GM11168 (cell line): ENCODE measurements around the gene SPATA6L.

Experiments
- in situ Hi-C: fragments of 300-500 bp; cut with MboI; formaldehyde crosslinking; loops from one replicate; pipeline ENCODE4 v1.12.0; 2022; ENCODE audit warnings: low sequenced_read_pairs; ENCODE audit not compliant: unreplicated experiment

The SPATA6L gene

DNA sequence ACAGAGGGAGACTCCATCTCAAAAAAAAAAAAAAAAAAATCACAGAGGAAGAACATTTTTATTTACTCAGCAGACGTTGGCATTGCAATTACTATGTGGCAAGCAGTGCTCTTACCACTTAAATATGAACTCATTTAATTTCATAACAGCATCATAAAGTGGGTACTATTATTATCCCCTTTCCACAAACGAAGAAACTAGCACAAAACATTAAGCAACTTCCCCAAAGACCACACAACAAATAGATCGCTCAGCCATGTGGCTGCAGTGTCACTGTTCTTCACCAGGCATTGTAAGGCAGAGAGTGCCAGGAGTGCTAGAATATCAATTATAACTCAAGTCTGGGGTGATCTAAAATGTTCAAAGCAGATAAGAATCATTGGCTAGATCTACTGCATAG lies 74.0 kb downstream of the SPATA6L start:
- in situ Hi-C loops = no loop called here

- in situ Hi-C loops = no loop called here
These were observed 75.2 kb downstream of the SPATA6L start for GRCh38 chr9:4591123-4591500.

DNA sequence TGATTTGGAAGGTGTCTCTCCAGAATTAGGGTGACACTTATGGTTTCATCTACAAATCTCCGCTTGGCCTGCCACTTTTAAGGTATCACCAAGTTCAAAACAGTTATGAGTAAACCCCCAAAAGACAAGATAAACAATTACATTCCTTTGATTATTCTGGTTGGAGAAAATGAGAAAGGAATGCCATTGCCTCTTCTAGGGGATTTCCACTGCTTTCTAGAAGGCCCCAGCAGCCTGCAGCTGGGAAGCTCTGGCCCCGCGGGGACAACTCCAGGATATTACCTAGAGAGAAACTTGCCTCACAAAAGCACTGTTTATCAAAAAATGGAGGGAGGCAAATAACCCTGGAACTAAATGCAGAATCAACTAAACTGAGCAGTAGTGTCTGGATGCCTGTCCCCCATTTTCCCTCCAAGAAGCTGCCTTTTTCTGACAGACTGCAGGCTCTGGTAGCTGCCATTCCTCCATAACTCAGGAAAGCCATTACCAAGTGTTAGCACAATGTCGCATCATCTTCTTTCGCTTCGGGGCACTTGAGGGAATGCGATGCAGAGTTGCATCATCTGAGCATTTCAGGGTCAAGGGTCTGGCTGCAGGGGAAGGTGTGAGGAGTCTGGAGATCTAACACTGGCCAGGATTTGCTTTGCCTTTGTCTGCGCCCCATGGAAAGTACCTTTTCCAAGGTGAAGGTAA lies 75.7 kb downstream of the SPATA6L start:
- in situ Hi-C loops = no loop called here

GRCh38 chr9:4588721-4589120 lies 77.6 kb downstream of the SPATA6L start:
- in situ Hi-C loops = no loop called here

GRCh38 chr9:4585135-4585534 lies 81.1 kb downstream of the SPATA6L start:
- in situ Hi-C loops = no loop called here

DNA sequence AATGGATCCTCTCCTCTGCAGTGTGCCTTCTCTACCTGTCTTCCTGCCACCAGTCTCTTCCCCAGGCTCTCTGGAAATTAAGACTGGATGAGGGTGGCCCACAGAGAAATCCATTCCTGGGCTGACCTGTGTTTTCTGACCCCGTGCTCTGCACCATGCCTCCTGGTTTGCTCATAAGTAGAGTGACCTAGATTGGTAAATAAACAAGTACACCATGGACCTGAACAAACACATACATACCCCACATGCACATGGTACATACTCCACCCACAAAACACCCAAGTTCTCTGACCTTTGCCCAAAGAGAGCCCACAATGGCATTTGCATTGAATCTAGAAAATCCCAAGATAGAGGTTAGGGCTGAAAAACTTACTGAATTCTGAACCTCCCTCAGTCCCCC lies 81.6 kb downstream of the SPATA6L start:
- in situ Hi-C loops = no loop called here

- in situ Hi-C loops = no loop called here
These were observed 83.3 kb downstream of the SPATA6L start for GRCh38 chr9:4583001-4583400.

- in situ Hi-C loops = no loop called here
These were observed 84.3 kb downstream of the SPATA6L start for GRCh38 chr9:4581861-4582565.

DNA sequence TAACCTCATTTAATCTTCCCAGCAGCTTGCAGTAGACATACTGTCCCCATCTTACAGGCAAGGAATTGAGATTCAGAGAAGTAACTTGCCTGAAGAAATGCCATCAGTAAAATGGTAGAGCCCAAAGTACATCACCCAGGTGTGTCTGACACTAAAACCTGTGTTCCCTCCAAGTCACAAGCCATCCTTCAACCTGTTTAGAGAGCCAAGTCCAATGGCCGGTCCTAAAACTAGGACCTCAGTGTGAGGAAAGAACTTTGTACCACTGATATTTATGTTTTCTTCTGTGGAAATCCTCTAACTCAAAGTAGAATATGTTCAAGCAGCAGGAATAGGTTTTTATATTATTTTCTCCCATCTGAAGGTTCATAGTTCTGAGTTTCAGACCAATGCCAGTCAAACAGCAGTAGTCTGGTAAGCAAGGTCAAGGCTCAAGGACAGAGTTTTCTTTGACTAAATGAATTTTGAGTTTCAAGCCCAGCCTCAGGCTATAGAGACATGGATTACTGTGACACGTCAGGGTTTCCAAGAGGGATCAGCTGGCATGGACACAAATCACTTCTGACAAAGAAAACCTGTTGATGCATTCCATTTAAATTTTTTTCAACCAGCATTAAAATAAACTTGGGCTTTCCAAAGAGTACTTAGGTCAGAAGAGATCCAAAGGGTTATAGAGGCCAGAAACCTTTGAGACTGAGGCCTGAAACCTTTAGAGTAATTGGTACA lies 85.1 kb downstream of the SPATA6L start:
- in situ Hi-C loops = no loop called here

DNA sequence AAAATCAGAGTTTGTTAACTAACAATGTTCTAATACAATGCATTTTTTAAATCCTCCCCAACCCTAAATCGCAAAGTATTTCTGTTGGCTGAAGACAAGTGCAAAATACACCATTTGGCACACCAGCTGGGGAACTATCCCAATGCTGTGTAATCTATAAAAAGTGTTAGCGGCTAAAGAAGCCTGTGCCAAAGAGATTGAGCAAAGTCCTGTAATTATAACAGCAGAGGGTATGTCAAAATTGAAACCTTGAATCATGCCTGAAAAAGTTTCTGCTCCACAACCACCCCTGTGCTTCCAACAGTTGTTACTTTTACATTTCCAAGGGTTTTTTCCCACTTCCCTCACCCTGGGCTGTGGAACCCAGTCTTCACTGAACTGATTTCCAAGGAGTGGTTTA lies 87.3 kb downstream of the SPATA6L start:
- in situ Hi-C loops = no loop called here

DNA sequence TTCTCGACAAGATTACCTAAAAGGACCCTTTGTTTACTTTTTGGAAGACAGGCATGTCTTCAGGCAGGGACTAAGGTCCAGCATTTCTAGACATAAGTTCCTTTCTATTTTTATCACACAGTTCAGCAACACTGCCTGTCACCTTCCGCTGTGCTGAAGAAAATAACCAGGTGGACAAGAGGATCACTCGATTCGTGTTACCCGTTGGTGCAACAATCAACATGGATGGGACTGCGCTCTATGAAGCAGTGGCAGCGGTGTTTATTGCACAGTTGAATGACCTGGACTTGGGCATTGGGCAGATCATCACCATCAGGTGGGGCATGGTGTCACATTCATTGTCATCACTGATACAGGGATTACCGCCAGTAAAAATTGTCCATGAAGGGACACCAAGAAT lies 89.8 kb downstream of the SPATA6L start:
- in situ Hi-C loops = no loop called here

GRCh38 chr9:4575997-4576396 lies 90.3 kb downstream of the SPATA6L start:
- in situ Hi-C loops = no loop called here

- in situ Hi-C loops = no loop called here
These were observed 91.5 kb downstream of the SPATA6L start for GRCh38 chr9:4574657-4575243.

DNA sequence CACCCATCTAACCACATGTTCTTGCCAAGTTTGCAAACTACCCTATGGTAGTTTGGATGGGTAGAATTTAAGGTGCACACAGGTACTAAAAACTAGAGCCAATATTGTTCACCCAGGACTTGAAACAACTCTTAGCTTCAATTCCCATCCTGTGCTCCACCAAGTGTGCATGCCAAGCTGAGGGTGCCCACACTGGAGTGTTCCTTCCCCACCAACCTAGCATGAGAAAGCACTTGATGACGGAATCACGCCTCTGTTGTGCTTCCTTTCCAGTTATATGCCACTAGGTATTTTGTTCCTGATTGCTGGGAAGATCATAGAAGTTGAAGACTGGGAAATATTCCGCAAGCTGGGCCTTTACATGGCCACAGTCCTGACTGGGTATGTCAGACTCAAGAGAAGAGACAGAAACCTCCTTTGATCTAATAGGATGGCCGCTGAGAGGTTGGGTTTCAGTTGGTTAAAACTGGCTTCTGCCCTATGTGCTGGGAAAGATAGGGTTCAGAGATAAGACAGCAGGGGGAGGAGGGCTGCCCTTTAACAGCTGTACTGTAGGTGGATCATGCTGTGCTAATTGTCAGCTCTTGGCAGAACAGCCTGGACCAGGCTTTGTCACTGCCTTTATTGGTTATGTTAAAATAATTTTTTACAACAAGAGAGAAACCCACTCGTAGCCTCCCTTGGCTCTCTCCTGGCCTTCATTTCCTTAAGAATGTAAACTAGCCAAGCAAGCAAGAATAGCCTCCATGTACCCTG lies 92.5 kb downstream of the SPATA6L start:
- in situ Hi-C loops = no loop called here

DNA sequence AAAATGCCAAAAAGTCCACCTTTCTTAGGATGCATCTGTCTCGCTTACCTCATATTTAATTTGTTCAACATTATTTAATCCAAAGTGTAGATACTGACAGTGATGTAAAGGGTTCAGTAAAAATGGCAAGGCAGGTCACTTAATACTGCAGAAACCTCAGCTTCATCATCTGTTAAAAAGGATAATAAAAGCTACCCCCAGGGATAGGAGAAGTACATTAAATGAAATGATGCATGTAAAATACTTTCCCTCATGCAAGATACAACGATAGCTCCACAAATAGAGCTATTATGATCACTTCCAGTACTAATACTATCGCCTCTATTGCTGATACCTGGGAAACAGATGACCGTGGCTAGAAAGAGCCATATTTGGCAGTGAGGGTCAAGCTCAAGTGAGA lies 93.1 kb downstream of the SPATA6L start:
- in situ Hi-C loops = no loop called here

- in situ Hi-C loops = no loop called here
These were observed 94.0 kb downstream of the SPATA6L start for GRCh38 chr9:4572184-4572826.

DNA sequence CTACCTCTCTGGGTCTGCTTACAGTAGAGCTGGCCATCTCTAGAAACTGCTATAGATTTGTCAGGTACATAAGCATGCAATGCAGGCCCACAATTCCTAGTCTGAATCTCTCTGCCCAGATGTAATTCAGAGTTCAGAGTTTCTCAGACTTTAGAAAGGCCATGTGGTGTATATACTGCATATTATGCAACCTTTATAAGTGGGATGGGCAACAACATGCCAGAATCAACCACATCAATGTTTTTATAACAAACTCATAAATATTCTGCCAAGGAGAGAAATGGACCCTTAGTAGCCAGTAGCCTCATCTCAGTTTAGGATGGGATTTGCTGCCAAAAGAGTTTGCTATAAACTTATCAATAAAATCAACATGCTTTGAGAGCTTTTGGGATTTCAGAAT lies 97.2 kb downstream of the SPATA6L start:
- in situ Hi-C loops = no loop called here

DNA sequence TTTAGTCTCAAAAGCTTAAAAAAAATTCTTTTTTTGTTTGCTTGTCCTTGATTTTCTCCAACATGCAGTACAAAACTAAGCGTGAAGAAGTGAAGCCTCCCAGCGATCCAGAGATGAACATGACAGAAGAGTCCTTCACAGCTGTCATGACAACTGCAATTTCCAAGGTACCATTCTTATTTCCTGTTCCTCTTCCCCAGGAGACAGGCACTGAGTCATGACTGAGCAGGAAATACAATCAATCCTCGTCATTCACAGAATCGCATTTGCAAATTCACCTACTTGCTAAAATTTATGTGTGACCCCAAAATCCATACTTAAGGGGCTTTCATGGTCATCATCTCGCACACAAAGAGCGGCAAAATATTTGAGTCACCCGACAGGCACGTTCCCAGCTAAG lies 98.7 kb downstream of the SPATA6L start:
- in situ Hi-C loops = no loop called here

DNA sequence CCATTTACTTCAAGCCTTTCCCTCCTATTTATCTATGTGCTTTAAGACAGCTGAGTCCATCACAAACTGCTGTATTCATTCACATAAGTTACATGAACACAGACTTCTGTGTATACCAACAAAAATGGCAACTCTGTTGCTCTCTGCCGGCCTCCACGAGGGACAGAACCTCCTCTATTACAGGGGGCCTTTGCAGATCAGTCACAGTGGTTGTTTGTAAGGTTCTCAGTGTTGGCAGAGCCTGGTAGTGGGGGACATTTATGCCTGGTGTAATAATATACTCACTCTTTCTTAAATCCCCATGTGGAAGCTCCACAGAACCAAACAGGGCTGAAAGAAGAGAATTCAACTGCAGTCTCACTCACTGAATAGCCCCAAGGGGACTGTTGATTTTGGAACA lies 99.5 kb downstream of the SPATA6L start:
- in situ Hi-C loops = no loop called here

GRCh38 chr9:4563105-4563504 lies 103.2 kb downstream of the SPATA6L start:
- in situ Hi-C loops = no loop called here
